ENCODE measurements around the gene ARFGEF2.
"Not testable (repeated sequence)": the region's sequence is repeated elsewhere in the genome, so short reads cannot be mapped to it uniquely, and the experiment has no call there.

The ARFGEF2 gene

DNA sequence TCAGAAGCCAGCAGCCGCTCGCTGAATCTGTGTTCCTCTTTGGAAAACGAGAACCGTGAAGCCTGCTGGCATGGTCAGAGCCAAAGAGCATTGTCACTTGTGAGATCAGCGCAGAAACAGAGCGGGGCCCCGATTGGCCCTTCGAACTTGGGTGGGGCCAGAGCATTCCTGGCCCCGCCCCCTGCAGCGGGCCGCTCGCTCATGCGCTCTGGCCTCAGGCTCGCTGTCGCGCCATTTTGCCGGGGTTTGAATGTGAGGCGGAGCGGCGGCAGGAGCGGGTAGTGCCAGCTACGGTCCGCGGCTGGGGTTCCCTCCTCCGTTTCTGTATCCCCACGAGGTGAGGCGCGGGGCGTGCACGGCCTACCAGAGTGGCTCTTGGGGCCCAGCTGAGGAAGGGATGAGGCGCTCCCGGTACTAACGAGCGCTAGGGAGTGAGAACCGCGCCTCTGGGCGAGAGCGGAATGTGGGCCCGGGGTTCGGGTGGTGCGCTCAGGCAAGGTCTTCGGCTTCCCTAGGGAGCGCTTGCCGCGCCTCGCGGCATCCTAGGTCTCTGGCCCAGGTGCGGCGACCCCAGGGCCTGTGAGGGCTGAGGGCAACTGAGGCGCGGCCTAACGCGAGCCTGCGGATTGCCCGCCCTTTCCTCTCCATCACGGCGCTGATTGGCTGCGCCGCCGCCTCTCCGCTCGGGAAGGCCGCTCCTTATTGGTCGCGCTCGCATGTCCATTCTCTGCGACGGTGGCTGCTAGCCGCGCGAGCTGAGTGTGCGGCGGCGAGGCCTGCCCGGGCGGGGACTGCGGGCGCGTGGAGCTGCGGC, 124.8 kb downstream of the ARFGEF2 start, which contains the start of gene CSE1L:
TSS of gene CSE1L (plus strand) at position 226 of the 814 bp plus-strand sequence. CDS start 12,152 bp downstream, outside the sequence.
- intact Hi-C loops (cut with DNase I) = loop anchor here (2.0 kb wide), 1 partner anchor 141 kb away; no protein-coding TSS in a partner anchor
- peak; percentile 93 to 99 (median 97) for DNase-seq

DNA sequence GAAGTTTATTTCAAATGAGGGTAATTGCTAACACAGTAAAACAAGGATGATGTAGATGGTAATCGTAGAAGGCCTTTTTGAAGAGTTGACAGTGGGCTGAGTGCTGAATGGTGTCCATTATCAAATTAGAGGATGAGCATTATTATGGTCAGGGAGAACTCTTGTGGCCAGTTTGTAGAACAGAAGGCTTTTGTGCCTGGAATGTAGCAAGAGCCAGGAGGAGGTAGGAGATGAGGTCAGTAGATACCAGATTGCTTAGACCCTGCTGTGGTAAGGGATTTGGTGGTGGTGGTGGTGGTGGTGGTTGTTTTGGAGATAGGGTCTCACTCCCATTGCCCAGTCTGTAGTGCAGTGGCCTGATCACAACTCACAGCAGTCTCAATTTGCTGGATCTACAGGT, 130.8 kb downstream of the ARFGEF2 start:
- intact Hi-C loops (cut with DNase I) = no loop called here
- no peak for DNase-seq

DNA sequence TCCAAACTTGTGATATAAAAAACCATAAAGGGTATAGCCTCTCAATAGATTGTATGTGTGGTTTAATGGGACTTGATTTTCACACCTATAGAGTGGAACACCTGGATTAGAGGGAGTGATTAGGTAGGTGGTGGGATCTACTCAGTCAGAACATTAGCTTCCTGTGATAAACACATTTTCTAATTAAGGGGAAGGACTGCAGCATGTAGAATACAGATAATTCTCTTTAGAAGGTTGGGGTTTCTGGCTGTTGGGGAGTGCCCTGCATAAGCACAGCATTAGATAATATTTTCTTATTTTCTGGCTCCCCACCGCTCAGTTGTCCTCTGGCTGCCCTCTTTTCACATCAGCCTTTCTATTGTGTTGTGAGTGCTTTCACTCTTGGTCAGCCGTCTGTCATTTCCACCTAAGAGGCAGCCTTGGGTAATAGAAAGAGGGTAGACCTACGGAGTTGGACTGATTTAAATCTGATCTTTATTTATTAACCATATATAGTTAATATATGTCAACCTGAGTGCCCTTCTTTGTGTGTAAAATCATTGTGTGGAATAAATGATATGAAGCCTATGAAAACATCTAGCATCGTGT, 132.6 kb downstream of the ARFGEF2 start:
- no peak for DNase-seq
- intact Hi-C loops (cut with DNase I) = no loop called here

DNA sequence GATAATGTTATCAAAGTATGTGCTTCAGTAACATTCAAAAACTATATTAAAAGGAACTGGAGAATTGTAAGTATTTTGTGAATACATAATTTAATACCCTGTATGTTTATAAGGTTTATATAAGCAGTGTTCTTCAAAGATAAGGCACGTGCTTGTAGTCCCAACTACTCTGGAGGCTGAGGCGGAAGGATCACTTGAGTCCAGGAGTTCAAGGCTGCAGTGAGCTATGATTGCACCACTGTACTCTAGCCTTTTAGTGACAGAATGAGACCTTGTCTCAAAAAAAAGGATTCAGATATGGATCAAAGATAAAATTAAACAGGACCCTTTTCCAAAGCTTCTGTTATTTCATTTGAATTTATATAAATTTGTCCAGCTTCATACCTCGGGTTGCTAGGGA, 141.8 kb downstream of the ARFGEF2 start:
- intact Hi-C loops (cut with DNase I) = no loop called here
- DNase-seq = no peak

DNA sequence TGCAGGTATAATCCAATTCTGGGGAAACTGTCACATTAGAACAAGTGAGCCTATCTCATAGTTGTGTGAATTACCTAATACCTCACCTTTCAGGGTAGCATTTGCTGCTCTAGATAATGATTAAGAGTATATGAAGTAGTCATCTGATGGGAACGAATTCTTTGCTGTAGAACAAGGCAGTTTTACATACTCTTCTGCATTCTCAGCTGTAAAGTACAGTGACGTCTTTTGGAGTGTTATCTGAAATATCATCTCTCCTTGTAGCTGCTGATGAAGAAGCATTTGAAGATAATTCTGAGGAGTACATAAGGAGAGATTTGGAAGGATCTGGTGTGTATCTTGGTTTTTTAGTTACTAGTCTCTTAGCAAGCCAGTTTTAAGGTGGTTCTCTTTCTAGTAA, 153.0 kb downstream of the ARFGEF2 start:
- intact Hi-C loops (cut with DNase I) = no loop called here
- no peak for DNase-seq

DNA sequence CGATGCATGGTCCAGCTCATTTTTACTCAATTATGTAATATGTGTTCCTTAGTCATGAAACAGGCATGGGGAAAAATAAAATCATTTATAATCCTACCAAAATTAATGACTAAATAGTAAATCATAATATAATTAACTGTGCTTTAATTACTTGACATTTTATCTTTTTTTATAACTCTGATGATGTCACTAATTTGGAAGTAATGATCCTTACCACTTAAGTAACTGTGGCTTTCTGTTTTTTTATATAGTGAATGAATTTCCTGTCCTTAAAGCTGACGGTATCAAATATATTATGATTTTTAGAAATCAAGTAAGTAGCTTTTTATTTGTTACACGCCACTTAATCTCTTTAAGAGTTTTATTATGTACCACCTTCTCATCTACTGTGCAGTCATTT, 156.8 kb downstream of the ARFGEF2 start:
- DNase-seq = no peak
- intact Hi-C loops (cut with DNase I) = no loop called here

DNA sequence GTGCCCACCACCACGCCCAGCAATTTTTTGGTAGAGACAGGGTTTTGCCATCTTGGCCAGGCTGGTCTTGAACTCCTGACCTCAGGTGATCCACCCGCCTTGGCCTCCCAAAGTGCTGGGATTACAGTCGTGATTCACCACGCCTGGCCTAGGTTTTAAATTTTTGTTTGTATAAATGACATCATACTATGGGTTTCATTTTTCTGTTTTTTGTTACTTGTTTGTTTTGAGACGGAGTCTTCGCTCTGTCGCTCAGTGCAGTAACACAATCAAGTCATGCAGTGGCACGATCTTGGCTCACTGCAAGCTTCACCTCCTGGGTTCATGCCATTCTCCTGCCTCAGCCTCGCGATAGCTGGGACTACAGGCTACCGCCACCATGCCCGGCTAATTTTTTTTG, 160.8 kb downstream of the ARFGEF2 start:
- intact Hi-C loops (cut with DNase I); DNase-seq: not testable (repeated sequence)
